ENCODE measurements around the gene ARMH3.

ARMH3 gene

DNA sequence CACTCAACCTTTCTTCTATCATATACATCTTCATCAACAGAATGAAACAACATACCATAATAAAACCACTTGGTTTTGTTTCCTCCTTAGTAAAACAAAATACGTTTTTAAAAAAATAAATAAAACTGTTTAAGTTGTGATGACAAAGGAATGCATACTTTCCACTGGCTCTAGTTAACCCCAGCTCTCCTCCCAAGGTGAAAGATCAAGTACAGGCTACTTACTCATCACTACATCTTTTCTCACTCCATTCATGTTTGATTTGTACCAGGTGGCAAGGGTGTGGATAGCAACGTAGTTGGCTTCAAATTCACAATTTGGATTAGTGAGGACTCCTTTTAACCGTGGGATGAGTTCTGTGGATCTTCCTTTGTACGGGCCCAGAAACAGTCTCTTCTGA is 252.5 kb downstream of the ARMH3 start:
- no peak overlapping the region for H3K4me3 ChIP-seq (replicated peaks; ENCODE audit: low read depth, low read length)
- no peak for DNase-seq (ENCODE audit: low read depth)

GRCh38 chr10:101797403-101798059 is 258.4 kb downstream of the ARMH3 start:
- H3K4me3 ChIP-seq (replicated peaks; ENCODE audit: low read depth, low read length), result no peak overlapping the region
- TF ChIP-seq, protein P1, sequence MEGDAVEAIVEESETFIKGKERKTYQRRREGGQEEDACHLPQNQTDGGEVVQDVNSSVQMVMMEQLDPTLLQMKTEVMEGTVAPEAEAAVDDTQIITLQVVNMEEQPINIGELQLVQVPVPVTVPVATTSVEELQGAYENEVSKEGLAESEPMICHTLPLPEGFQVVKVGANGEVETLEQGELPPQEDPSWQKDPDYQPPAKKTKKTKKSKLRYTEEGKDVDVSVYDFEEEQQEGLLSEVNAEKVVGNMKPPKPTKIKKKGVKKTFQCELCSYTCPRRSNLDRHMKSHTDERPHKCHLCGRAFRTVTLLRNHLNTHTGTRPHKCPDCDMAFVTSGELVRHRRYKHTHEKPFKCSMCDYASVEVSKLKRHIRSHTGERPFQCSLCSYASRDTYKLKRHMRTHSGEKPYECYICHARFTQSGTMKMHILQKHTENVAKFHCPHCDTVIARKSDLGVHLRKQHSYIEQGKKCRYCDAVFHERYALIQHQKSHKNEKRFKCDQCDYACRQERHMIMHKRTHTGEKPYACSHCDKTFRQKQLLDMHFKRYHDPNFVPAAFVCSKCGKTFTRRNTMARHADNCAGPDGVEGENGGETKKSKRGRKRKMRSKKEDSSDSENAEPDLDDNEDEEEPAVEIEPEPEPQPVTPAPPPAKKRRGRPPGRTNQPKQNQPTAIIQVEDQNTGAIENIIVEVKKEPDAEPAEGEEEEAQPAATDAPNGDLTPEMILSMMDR (IDR thresholded peaks at IDR 0.05; ENCODE audit: low read length, missing control alignments), result no peak
- DNase-seq (ENCODE audit: low read depth), result no peak

More for the DNA sequence above, 252.5 kb downstream of the ARMH3 start:
- TF ChIP-seq, protein P1 (IDR thresholded peaks at IDR 0.05; ENCODE audit: low read length, missing control alignments), result no peak
